K562 (cell line): ENCODE results near the gene AMFR. TPM values are rescaled to one million over a fixed set of nuclear protein-coding genes. Genes with fewer than 3 reads are reported as not detected.

Source experiments
- ATAC-seq: fragments of 200-7000 bp; cut with Tn5 transposase; 3 replicates; pipeline ENCODE4 v1.9.1; 2020; ENCODE audit warnings: moderate library complexity
- BruUV-seq: library from RNA; stranded (reverse); fragments of 400-500 nt; replicated peaks from 2 replicates; lab custom pipeline; 2021; lab: Mats Ljungman, UMichigan
- CTCF ChIA-PET: fragments of 300-600 bp; formaldehyde crosslinking; extraction: SDS; loops from one replicate; lab custom pipeline; 2021; ENCODE audit warnings: low intra/inter-chr PET ratio; lab: Yijun Ruan, JAX
- POLR2A ChIA-PET: fragments of 300-600, 350-650 bp; sonication (Branson Sonifier 250); formaldehyde crosslinking; extraction: SDS; loops from one replicate; lab custom pipeline; 2021; ENCODE audit warnings: antibody characterized with exemption, inconsistent platforms; lab: Yijun Ruan, JAX
- DNase-seq, 4 experiments: peaks; one replicate each; pipeline versions ENCODE4 v3.0.0 to v3.0.0-alpha.2; 2011 to 2018; ENCODE audit warnings: low spot score in 3 of 4, mixed read lengths in 3 of 4; ENCODE audit errors: extremely low read depth in 1 of 4
- FAIRE-seq: peaks from 2 replicates; lab custom pipeline; 2011; peaks lifted over from hg19 to GRCh38; lab: Jason Lieb, UNC
- H2AFZ ChIP-seq: 2 replicates; pipeline ENCODE4 v1.6.0; 2011; ENCODE audit warnings: low read depth, low read length, control low read depth, inconsistent platforms
- H3K27ac ChIP-seq: fragments of 200-600 bp; 3 replicates; pipeline ENCODE4 v1.8.0; 2011; ENCODE audit warnings: low read depth, mild to moderate bottlenecking, control low read depth, inconsistent platforms, low read length, moderate library complexity, mixed read lengths; ENCODE audit errors: extremely low read depth
- H3K27me3 ChIP-seq, 2 experiments: fragments of 300-600 bp in 1 of 2; 2 replicates in 1 of 2; 3 replicates in 1 of 2; pipeline versions ENCODE4 v1.6.0 to v1.8.0; 2011; ENCODE audit warnings: inconsistent platforms in 2 of 2, low read length in 2 of 2, mild to moderate bottlenecking in 1 of 2, mixed read lengths in 1 of 2, moderate library complexity in 1 of 2; ENCODE audit not compliant: control insufficient read depth in 2 of 2, insufficient read depth in 2 of 2
- H3K36me3 ChIP-seq: fragments of 300-600 bp; 3 replicates; pipeline ENCODE4 v1.8.0; 2011; ENCODE audit warnings: mild to moderate bottlenecking, low read length, inconsistent platforms; ENCODE audit not compliant: control insufficient read depth, insufficient read depth
- H3K4me1 ChIP-seq, 2 experiments: fragments of 200-600 bp in 1 of 2; replicated peaks in 1 of 2; 2 replicates in 1 of 2; 3 replicates in 1 of 2; pipeline versions ENCODE4 v1.5.1 to v1.8.0; 2011; ENCODE audit warnings: inconsistent platforms in 2 of 2, low read length in 2 of 2, mild to moderate bottlenecking in 1 of 2, mixed read lengths in 1 of 2, moderate library complexity in 1 of 2; ENCODE audit not compliant: control insufficient read depth in 2 of 2, insufficient read depth in 2 of 2
- H3K4me2 ChIP-seq: 2 replicates; pipeline ENCODE4 v1.6.1; 2011; ENCODE audit warnings: low read length, control low read depth, inconsistent platforms, mixed read lengths; ENCODE audit not compliant: insufficient read depth
- H3K4me3 ChIP-seq: fragments of 200-600 bp; sonication (generic), shearing (Covaris generic); 2 replicates; pipeline ENCODE4 v1.5.1; 2016; ENCODE audit warnings: control low read depth, inconsistent platforms
- H3K79me2 ChIP-seq: fragments of 200-600 bp; 3 replicates; pipeline ENCODE4 v1.8.0; 2011; ENCODE audit warnings: low read length, inconsistent platforms; ENCODE audit not compliant: control insufficient read depth, insufficient read depth
- H3K9ac ChIP-seq, 2 experiments: 2 replicates each; pipeline versions ENCODE4 v1.6.0 to v1.6.1; 2011; ENCODE audit warnings: low read depth in 2 of 2, low read length in 2 of 2, control low read depth in 1 of 2, inconsistent platforms in 1 of 2, mild to moderate bottlenecking in 1 of 2, mixed read lengths in 1 of 2; ENCODE audit not compliant: insufficient read depth in 1 of 2
- H3K9me1 ChIP-seq: one replicate; pipeline ENCODE4 v1.6.0; 2011; ENCODE audit warnings: inconsistent platforms, mild to moderate bottlenecking, low read length, moderate library complexity; ENCODE audit not compliant: control insufficient read depth, insufficient read depth
- H3K9me3 ChIP-seq: replicated peaks from 2 replicates; pipeline ENCODE4 v1.5.1; 2011; ENCODE audit warnings: low read depth, low read length, inconsistent platforms; ENCODE audit not compliant: control insufficient read depth, insufficient read depth
- H4K20me1 ChIP-seq: replicated peaks from 2 replicates; pipeline ENCODE4 v1.6.1; 2011; ENCODE audit warnings: low read length, inconsistent platforms, mixed read lengths; ENCODE audit not compliant: control insufficient read depth, insufficient read depth
- CREB3L1 ChIP-seq: fragments of 450-650 bp; IDR thresholded peaks from 2 replicates; pipeline ENCODE4 v1.6.1; 2014; ENCODE audit warnings: low read depth, mild to moderate bottlenecking, moderate library complexity, borderline replicate concordance
- HDAC3 ChIP-seq: fragments of 450-650 bp; IDR thresholded peaks from 2 replicates; pipeline ENCODE4 v1.6.1; 2018; ENCODE audit warnings: borderline replicate concordance, mild to moderate bottlenecking, moderate library complexity; ENCODE audit not compliant: partially characterized antibody
- HDAC6 ChIP-seq: IDR thresholded peaks from 2 replicates; pipeline ENCODE4 v1.6.1; 2012; ENCODE audit warnings: low read depth, mild to moderate bottlenecking, control low read depth, inconsistent platforms, low read length, moderate library complexity
- HMBOX1 ChIP-seq: sonication (generic); IDR thresholded peaks from 2 replicates; pipeline ENCODE4 v1.6.1; 2016
- MGA ChIP-seq: fragments of 450-650 bp; IDR thresholded peaks from 2 replicates; pipeline ENCODE4 v1.6.1; 2016; ENCODE audit warnings: mild to moderate bottlenecking, moderate library complexity
- RBM17 ChIP-seq: fragments of 200-400 bp; formaldehyde crosslinking; IDR thresholded peaks from 2 replicates; pipeline ENCODE4 v1.6.1; 2017; ENCODE audit warnings: low read depth, mild to moderate bottlenecking, low read length, borderline replicate concordance
- ZFX ChIP-seq: sonication (generic); formaldehyde crosslinking; IDR thresholded peaks from 2 replicates; pipeline ENCODE4 v1.8.0; 2022; ENCODE audit warnings: mild to moderate bottlenecking, missing genetic modification reagents, moderate library complexity
- ZNF212 ChIP-seq: fragments of 450-650 bp; formaldehyde crosslinking; IDR thresholded peaks from 2 replicates; pipeline ENCODE4 v1.4.0; 2020; ENCODE audit warnings: mild to moderate bottlenecking
- WGBS: fragments of 100-300 bp; shearing (Covaris generic); methylation state at CpG from one replicate; pipeline ENCODE4 v1.1.6; 2016; ENCODE audit warnings: low coverage, mixed read lengths; ENCODE audit not compliant: insufficient coverage; ENCODE audit errors: missing lambda C conversion rate; 5-methylcytosine and 5-hydroxymethylcytosine counted together
- in situ Hi-C: fragments of 300-500 bp; cut with MboI; formaldehyde crosslinking; loops from 4 replicates; pipeline ENCODE4 v1.15.0; 2018; ENCODE audit warnings: inconsistent platforms, mixed read lengths
- intact Hi-C: fragments of 100-400 bp; cut with micrococcal nuclease; formaldehyde crosslinking; loops from 2 replicates; pipeline ENCODE4 v1.14.2; 2022
- polyA plus RNA-seq, 8 experiments: library from polyadenylated mRNA; depleted of rRNA in 4 of 8; stranded (reverse) in 5 of 8; unstranded in 3 of 8; fragments of >200 nt; fragmentation: Nextera tagmentation in 2 of 8; fragmentation: Illumina TruSeq in 1 of 8; extraction: Ambion mirVana in 2 of 8; extraction: Trizol in 1 of 8; gene quantifications; 2 replicates each; pipeline versions ENCODE4 v1.2.1 to v1.2.3, GENCODE V29; 2011 to 2014; ENCODE audit warnings: inconsistent platforms in 1 of 8, missing spikeins in 1 of 8
- total RNA-seq, 7 experiments: library from RNA; depleted of rRNA in 6 of 7; stranded (reverse); fragments of >200 nt in 6 of 7; fragmentation: Illumina TruSeq in 2 of 7; extraction: Trizol in 2 of 7; gene quantifications; 2 replicates each; pipeline versions ENCODE4 v1.2.1 to v1.2.3, GENCODE V29; 2011 to 2021; ENCODE audit warnings: low replicate concordance in 1 of 7

The AMFR gene
- total and polyA plus RNA-seq, 9 of the 15 experiments (the other 6 are each of a cell fraction or from before 2014, with no cell fraction given) = 15.6 to 113 (median 58.4) TPM

- WGBS = 12% methylated on average over 9 of the region's 9 CpGs
- H2AFZ ChIP-seq = no peak overlapping the region
- no peak for FAIRE-seq
- H3K9me3 ChIP-seq = no peaks in the 10 kb centered on the region
- H3K4me1 ChIP-seq = peaks cover 0 to 7% of the 10 kb centered on the region in 2 experiments; a peak in 2 of 5 replicates
- no peaks in the 10 kb centered on the region for H3K36me3 ChIP-seq
- in situ Hi-C loops (loop anchor here (10.0 kb wide), 1 partner anchor 857 kb away; no protein-coding TSS in a partner anchor), intact Hi-C loops (no loop called here)
- no peak overlapping the region for H3K27ac ChIP-seq
- no peak for ATAC-seq
- H3K4me3 ChIP-seq = no peak overlapping the region
- ChIA-PET CTCF (no interaction called here), POLR2A (interaction anchor here (0.5 to 1.3 kb wide), 2 partner anchors 17 to 32 kb away, joined by 3 to 6 read pairs; no protein-coding TSS in a partner anchor)
- no peak overlapping the region for H3K4me2 ChIP-seq
- no TSS peak for BruUV-seq
- DNase-seq = no peak
- H3K79me2 ChIP-seq = no peaks in the 10 kb centered on the region
- no peaks in the 10 kb centered on the region for H3K9me1 ChIP-seq
- H4K20me1 ChIP-seq = no peaks in the 10 kb centered on the region
- H3K27me3 ChIP-seq = peaks cover 5 to 43% of the 10 kb centered on the region in 2 experiments; a peak in 4 of 5 replicates
- no peak overlapping the region for H3K9ac ChIP-seq
- TF ChIP-seq HMBOX1 = no peak
- no peak for TF ChIP-seq MGA
- TF ChIP-seq CREB3L1 = no peak
- TF ChIP-seq ZFX (CRISPR knock-in tag) = no peak
- TF ChIP-seq ZNF212 (CRISPR knock-in tag) = no peak
- TF ChIP-seq HDAC6 = no peak
- TF ChIP-seq HDAC3 = no peak
- no peak for TF ChIP-seq RBM17
These were observed 103.8 kb downstream of the AMFR start for GRCh38 chr16:56321571-56321970.
